NCI-H2227 (cell line): ENCODE results near the gene KIR3DL3.
"Not testable (repeated sequence)": the region's sequence is repeated elsewhere in the genome, so short reads cannot be mapped to it uniquely, and the experiment has no call there.

ENCODE experiments used
- DNase-seq: peaks from one replicate; lab custom pipeline; 2025; ENCODE audit not compliant: unreplicated experiment; lab: John Stamatoyannopoulos, UW

Gene KIR3DL3

DNA sequence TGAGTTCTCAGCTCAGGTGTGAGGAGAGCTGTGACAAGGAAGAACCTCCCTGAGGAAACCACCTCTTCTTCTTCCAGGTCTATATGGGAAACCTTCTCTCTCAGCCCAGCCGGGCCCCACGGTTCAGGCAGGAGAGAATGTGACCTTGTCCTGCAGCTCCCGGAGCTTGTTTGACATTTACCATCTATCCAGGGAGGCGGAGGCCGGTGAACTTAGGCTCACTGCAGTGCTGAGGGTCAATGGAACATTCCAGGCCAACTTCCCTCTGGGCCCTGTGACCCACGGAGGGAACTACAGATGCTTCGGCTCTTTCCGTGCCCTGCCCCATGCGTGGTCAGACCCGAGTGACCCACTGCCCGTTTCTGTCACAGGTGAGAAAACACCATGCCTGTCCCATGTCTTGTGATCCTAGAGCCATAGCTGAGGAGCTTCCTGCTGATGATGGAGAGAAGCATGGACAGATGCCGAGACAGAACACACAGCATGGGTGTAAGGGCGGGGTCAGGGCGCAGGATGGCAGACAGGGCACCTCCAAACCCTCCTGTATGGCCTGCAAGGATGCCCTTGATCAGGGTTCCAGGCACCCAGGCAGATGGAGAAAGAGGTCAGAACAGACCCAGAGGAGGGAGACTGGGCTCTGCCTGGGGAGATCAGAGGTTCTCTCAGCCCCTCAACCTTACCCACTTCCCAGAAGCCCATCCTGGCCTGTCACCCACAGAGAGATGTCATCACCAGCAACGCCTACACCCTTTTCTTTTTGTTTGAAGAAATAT lies 5.4 kb downstream of the KIR3DL3 start:
- DNase-seq, result no peak

DNA sequence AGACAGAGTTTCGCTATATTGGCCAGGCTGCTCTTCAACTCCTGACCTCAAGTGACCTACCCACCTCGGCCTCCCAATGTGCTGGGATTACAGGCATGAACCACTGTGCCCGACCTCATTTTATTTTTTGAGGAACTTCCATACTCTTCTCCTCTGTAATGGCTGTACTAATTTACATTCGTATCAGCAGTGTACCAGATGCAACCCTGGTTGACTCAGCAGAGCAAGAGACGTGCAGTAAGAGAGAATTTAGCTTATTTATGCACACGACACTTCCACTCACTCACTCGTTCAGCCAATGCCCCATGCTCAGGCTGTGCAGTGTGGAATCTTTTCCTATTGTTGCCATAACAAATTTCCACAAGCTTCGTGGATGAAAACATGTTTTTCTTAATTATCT lies 6.9 kb downstream of the KIR3DL3 start:
- no peak for DNase-seq

DNA sequence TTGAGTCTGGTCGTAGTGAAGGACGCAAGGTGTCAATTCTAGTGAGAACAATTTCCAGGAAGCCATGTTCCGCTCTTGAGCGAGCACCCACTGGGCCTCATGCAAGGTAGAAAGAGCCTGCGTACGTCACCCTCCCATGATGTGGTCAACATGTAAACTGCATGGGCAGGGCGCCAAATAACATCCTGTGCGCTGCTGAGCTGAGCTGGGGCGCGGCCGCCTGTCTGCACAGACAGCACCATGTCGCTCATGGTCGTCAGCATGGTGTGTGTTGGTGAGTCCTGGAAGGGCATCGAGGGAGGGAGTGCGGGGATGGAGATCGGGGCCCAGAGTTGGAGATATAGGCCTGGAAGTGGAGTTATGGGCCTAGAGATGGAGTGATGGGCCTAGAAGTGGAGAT lies 14.1 kb downstream of the KIR3DL3 start, which contains the start of gene KIR2DL3:
Gene KIR2DL3 (plus strand): TSS at position 208 of the 400 bp plus-strand sequence. CDS start 33 bp downstream, at position 241.
- DNase-seq, result not testable (repeated sequence)

DNA sequence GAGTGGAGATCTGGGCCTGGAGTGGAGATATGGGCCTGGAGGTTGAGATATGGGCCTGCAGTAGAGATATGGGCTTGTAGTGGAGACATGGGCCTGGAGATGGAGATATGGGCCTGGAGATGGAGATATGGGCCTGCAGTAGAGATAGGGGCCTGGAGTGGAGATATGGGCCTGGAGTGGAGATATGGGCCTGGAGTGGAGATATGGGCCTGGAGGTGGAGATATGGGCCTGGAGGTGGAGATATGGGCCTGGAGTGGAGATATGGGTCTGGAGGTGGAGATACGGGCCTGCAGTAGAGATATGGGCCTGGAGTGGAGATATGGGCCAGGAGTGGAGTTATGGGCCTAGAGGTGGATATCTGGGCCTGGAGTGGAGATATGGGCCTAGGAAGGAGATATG lies 14.5 kb downstream of the KIR3DL3 start:
- no peak for DNase-seq

DNA sequence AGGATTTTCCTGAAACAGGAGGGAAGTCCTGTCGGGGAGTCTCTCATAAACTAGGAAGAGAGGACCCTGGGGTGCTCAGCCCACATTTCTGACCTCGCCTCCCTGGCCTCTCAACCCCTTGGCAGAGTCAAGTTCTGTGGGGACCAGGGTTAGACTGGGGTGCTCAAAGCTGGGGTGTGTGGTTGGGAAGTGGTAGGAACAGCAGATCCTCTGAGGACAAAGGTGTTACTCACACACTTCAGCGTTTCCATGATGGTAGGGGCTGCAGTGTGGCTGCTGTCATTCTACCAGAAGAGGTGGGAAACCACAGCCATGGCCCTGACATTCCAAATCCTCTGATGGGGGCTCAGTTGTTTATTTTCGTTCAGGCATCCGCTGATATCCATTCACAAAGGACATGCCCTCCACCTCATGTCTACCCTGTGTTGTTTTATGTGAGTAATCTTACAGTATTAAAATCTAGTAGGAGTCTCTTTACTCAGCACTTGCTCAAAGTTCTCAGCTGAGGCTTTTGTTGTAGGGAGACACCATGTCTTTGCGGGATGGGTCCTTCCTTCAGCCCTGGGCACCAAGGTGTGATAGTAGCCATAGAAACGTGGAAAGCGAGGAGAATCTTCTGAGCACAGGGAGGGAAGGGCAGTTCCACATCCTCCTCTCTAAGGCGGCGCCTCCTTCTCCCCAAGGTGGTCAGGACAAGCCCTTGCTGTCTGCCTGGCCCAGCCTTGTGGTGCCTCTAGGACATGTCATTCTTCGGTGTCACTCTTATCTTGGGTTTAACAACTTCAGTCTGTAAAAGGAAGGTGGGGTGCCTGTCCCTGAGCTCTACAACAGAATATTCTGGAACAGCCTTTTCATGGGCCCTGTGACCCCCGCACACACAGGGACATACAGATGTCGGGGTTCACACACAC lies 15.6 kb downstream of the KIR3DL3 start:
- DNase-seq, result no peak

DNA sequence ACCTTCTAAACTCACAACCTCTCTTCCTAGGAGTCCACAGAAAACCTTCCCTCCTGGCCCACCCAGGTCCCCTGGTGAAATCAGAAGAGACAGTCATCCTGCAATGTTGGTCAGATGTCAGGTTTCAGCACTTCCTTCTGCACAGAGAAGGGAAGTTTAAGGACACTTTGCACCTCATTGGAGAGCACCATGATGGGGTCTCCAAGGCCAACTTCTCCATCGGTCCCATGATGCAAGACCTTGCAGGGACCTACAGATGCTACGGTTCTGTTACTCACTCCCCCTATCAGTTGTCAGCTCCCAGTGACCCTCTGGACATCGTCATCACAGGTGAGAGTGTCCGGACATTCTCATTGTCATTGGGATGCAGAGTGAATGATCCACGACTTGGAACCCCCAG lies 17.7 kb downstream of the KIR3DL3 start:
- not testable (repeated sequence) for DNase-seq

DNA sequence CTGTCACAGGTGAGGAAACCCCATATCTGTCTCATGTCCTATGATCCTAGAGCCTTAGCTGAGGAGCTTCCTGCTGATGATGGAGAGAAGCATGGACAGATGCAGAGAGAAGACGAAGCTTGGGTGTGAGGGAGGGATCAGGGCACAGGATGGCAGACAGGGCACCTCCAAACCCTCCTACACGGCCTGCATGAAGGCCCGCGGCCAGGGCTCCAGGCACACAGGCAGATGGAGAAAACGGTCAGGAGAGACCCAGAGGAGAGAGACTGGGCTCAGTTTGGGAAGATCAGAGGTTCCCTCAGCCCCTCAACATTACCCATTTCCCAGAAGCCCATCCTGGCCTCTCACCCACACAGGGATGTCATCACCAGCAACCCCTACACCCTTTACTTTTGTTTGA lies 19.8 kb downstream of the KIR3DL3 start:
- DNase-seq, result not testable (repeated sequence)

DNA sequence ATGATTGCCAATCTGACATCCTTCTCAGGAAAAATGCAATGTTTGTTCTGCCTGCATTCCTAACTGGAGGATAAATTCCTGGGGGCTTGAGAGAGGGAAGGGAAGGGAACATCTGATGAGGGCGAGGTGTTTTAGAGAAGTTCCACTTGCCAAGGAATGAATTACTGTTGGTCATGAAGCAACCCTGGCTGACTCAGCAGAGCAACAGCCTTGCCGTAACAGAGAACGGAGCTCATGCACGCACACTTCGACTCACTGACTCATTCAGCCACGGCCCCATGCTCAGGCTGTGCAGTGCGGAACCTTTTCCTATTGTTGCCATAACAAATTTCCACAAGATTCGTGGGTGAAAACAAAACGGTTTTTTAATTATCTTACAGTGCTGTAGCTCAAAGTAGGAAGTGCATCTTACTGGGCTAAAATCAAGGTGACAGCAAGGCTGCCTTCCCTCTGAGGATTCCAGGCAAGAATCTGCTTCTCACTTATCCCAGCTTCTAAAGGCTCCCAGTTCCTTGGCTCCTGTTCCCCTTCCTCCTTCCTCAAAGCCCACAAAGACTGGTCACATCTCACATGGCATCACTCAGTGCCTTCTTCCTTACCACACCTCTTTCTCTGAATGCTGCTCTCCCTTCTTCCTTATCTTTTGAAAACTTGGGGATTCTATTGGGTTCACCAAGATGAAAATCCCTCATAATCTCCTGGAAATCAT lies 23.5 kb downstream of the KIR3DL3 start:
- DNase-seq, result not testable (repeated sequence)

DNA sequence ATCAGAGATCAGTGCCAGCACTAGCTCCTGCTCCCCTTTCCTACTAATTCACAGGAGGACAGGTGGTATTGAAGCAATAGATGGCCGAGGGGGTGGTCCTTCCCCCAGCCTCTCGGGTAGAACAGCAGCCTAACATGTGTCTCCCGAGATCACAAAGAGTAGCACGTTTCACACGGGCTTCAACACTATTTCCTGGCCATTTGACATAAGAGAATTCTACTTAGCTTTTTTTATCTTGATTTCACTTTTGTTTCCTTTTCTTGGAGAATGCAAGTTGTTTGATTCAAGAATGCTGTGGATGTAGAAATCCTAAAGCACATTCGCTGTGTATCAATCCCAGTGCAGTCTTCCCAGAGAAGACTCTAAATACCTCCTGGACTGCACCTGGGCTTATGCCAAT lies 26.0 kb downstream of the KIR3DL3 start:
- not testable (repeated sequence) for DNase-seq

DNA sequence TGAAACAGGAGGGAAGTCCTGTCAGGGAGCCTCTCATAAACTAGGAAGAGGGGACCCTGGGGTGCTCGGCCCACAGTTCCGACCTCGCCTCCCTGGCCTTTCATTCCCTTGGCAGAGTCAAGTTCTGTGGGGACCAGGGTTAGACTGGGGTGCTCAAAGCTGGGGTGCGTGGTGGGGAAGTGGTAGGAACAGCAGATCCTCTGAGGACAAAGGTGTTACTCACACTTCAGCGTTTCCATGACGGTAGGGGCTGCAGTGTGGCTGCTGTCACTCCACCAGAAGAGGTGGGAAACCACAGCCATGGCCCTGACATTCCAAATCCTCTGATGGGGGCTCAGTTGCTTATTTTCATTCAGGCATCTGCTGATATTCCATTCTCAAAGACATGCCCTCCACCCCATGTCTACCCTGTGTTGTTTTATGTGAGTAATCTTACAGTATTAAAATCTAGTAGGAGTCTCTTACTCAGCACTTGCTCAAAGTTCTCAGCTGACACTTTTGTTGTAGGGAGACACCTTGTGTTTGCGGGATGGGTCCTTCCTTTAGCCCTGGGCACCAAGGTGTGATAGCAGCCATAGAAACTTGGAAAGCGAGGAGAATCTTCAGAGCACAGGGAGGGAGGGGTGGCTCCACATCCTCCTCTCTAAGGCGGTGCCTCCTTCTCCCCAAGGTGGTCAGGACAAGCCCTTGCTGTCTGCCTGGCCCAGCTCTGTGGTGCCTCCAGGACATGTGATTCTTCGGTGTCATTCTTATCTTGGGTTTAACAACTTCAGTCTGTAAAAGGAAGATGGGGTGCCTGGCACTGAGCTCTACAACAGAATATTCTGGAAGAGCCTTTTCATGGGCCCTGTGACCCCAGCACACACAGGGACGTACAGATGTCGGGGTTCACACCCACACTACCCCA lies 32.2 kb downstream of the KIR3DL3 start:
- not testable (repeated sequence) for DNase-seq

DNA sequence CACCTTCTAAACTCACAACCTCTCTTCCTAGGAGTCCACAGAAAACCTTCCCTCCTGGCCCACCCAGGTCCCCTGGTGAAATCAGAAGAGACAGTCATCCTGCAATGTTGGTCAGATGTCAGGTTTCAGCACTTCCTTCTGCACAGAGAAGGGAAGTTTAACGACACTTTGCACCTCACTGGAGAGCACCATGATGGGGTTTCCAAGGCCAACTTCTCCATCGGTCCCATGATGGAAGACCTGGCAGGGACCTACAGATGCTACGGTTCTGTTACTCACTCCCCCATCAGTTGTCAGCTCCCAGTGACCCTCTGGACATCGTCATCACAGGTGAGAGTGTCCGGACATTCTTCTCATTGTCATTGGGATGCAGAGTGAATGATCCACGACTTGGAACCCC lies 34.3 kb downstream of the KIR3DL3 start:
- DNase-seq, result not testable (repeated sequence)

DNA sequence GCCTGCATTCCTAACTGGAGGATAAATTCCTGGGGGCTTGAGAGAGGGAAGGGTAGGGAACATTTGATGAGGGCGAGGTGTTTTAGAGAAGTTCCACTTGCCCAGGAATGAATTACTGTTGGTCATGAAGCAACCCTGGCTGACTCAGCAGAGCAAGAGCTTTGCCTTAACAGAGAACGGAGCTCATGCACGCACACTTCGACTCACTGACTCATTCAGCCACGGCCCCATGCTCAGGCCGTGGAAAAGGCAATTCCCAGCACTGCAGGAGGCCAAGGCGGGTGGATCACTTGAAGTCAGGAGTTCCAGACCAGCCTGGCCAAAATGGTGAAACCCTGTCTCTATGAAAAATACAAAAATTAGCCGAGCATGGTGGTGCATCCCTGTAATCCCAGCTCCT lies 40.0 kb downstream of the KIR3DL3 start:
- not testable (repeated sequence) for DNase-seq

DNA sequence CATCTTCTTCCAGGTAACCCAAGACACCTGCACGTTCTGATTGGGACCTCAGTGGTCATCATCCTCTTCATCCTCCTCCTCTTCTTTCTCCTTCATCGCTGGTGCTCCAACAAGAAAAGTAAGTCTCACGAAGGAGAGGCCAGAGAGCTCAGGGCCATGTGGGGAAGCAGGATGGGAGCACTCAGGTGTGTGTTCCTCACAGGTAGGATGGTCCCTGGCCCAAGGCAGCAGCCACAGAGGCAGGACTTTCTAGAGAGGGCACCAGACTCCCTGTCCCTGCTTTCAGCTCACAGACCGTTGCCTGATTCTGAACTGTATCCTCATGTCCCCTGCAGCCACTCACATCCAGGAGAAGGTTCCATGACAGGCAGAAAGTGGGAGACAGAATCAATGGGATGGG lies 42.2 kb downstream of the KIR3DL3 start:
- not testable (repeated sequence) for DNase-seq

DNA sequence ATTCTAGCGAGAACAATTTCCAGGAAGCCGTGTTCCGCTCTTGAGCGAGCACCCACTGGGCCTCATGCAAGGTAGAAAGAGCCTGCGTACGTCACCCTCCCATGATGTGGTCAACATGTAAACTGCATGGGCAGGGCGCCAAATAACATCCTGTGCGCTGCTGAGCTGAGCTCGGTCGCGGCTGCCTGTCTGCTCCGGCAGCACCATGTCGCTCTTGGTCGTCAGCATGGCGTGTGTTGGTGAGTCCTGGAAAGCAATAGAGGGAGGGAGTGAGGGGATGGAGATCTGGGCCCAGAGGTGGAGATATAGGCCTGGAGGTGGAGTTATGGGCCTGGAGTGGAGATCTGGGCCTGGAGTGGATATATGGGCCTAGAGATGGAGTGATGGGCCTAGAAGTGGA lies 45.4 kb downstream of the KIR3DL3 start, which contains the start of gene KIR2DL1:
Gene KIR2DL1 (plus strand): TSS at position 148 of the 400 bp plus-strand sequence. CDS start 58 bp downstream, at position 206.
- DNase-seq, result not testable (repeated sequence)

DNA sequence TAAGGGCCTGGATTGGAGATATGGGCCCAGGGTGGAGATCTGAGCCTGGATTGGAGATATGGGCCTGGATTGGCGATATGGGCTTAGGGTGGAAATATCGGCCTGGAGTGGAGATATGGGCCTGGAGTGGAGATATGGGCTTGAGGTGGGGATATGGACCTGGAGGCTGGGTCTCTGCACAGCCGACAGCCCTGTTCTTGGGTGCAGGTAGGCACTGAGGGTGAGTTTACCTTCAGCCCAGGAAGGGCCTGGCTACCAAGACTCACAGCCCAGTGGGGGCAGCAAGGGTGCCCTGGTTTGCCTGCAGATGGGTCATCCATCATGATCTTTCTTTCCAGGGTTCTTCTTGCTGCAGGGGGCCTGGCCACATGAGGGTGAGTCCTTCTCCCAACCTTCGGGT lies 46.3 kb downstream of the KIR3DL3 start:
- DNase-seq, result not testable (repeated sequence)

DNA sequence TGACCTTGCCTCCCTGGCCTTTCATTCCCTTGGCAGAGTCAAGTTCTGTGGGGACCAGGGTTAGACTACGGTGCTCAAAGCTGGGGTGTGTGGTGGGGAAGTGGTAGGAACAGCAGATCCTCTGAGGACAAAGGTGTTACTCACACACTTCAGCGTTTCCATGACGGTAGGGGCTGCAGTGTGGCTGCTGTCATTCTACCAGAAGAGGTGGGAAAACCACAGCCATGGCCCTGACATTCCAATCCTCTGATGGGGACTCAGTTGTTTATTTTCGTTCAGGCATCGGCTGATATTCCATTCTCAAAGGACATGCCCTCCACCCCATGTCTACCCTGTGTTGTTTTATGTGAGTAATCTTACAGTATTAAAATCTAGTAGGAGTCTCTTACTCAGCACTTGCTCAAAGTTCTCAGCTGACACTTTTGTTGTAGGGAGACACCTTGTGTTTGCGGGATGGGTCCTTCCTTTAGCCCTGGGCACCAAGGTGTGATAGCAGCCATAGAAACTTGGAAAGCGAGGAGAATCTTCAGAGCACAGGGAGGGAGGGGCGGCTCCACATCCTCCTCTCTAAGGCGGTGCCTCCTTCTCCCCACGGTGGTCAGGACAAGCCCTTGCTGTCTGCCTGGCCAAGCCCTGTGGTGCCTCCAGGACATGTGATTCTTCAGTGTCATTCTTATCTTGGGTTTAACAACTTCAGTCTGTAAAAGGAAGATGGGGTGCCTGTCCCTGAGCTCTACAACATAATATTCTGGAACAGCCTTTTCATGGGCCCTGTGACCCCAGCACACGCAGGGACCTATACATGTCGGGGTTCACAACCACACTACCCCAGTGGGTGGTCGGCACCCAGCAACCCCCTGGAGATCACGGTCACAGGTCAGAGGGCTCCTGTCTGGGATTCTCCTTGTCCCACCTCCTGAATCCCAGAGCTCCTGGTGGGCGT lies 47.0 kb downstream of the KIR3DL3 start:
- not testable (repeated sequence) for DNase-seq

DNA sequence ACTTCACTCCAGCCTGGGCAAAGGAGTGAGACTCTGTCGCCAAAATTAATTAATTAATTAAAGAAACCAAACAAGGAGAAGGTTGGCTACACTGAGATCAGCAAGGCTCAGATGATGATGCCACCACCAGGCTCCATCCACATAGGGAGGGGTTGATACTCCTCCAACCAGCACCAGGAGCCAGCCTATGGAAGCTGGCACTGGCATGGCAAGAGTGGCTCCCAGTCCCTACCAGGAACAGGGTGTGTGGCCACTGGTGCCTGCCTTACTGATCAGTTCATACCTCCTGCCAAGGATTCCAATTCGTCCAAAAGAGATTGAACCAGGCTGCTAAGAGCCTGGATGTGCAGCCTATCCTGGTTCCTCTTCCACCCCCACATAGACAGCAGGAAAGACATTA lies 48.4 kb downstream of the KIR3DL3 start:
- DNase-seq, result not testable (repeated sequence)

DNA sequence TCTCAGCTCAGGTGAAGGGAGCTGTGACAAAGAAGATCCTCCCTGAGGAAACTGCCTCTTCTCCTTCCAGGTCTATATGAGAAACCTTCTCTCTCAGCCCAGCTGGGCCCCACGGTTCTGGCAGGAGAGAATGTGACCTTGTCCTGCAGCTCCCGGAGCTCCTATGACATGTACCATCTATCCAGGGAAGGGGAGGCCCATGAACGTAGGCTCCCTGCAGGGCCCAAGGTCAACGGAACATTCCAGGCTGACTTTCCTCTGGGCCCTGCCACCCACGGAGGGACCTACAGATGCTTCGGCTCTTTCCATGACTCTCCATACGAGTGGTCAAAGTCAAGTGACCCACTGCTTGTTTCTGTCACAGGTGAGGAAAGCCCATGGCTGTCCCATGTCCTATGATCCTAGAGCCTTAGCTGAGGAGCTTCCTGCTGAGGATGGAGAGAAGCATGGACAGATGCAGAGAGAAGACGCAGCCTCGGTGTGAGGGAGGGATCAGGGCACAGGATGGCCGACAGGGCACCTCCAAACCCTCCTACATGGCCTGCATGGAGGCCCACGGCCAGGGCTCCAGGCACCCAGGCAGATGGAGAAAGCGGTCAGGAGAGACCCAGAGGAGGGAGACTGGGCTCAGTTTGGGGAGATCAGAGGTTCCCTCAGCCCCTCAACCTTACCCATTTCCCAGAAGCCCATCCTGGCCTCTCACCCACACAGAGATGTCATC lies 51.0 kb downstream of the KIR3DL3 start:
- not testable (repeated sequence) for DNase-seq
